Measurements from ENCODE around the gene FBXO3.
A peak's percentile ranks its signal among the peaks of the same experiment; 100 is the strongest.
"Not testable (repeated sequence)": the region's sequence is repeated elsewhere in the genome, so short reads cannot be mapped to it uniquely, and the experiment has no call there.

The FBXO3 gene

GRCh38 chr11:33773987-33774735, at the start of gene FBXO3:
TSS of gene FBXO3 (minus strand) at chr11:33774520. CDS start at chr11:33774497, 23 bp downstream.
- TF ChIP-seq CTCF (IDR thresholded peaks at IDR 0.05; ENCODE audit: low read depth, low read length), result no peak
- H3K4me3 ChIP-seq (ENCODE audit: low read depth, low read length), result peak within 1 kb of the TSS; percentile 88

- H3K4me3 ChIP-seq (ENCODE audit: low read depth, low read length), result not testable (repeated sequence)
Measured at GRCh38 chr11:33822981-33823380, 48.7 kb upstream of the FBXO3 start.

GRCh38 chr11:33819278-33820035, 45.1 kb upstream of the FBXO3 start:
- TF ChIP-seq CTCF (IDR thresholded peaks at IDR 0.05; ENCODE audit: low read depth, low read length), result no peak
- no peak overlapping the region for H3K4me3 ChIP-seq (ENCODE audit: low read depth, low read length)

GRCh38 chr11:33808228-33808828, 34.0 kb upstream of the FBXO3 start:
- TF ChIP-seq CTCF (IDR thresholded peaks at IDR 0.05; ENCODE audit: low read depth, low read length), result peak; percentile 86
- no peak overlapping the region for H3K4me3 ChIP-seq (ENCODE audit: low read depth, low read length)

GRCh38 chr11:33804471-33804870, 30.2 kb upstream of the FBXO3 start:
- H3K4me3 ChIP-seq (ENCODE audit: low read depth, low read length), result no peak overlapping the region
- TF ChIP-seq CTCF (IDR thresholded peaks at IDR 0.05; ENCODE audit: low read depth, low read length), result no peak

GRCh38 chr11:33802194-33802950, 28.1 kb upstream of the FBXO3 start:
- TF ChIP-seq CTCF (IDR thresholded peaks at IDR 0.05; ENCODE audit: low read depth, low read length), result no peak
- H3K4me3 ChIP-seq (ENCODE audit: low read depth, low read length), result peak overlapping the region; percentile 28

GRCh38 chr11:33801821-33802193, 27.5 kb upstream of the FBXO3 start:
- no peak overlapping the region; the same call in 1 of the 2 replicates for H3K4me3 ChIP-seq (ENCODE audit: low read depth, low read length)
- no peak for TF ChIP-seq CTCF (IDR thresholded peaks at IDR 0.05; ENCODE audit: low read depth, low read length)
